ENCODE results near the gene MCEMP1. TPM values are rescaled to one million over a fixed set of nuclear protein-coding genes. Genes with fewer than 3 reads are reported as not detected.

Gene MCEMP1
- polyA plus RNA-seq, 1 donor from 2014 or later = not detected

GRCh38 chr19:7709932-7710460 is 33.1 kb downstream of the MCEMP1 start:
- Histone ChIP-seq H4K20me1 (ENCODE audit: insufficient read depth) (no peaks in the 10 kb centered on the region), H3K27ac (ENCODE audit: low read length) (no peak overlapping the region), H3F3A (ENCODE audit: insufficient read depth, low read length, poor library complexity, severe bottlenecking) (no peaks in the 10 kb centered on the region), H2AFZ (ENCODE audit: low read depth, low read length) (no peak overlapping the region), H3K36me3 (ENCODE audit: insufficient read depth, low read length) (no peaks in the 10 kb centered on the region), H3K9me2 (ENCODE audit: insufficient read depth, low read length) (no peaks in the 10 kb centered on the region), H3K79me2 (replicated peaks; ENCODE audit: insufficient read depth, low read length) (no peaks in the 10 kb centered on the region), H3K9ac (ENCODE audit: low read length) (no peak overlapping the region), H3K27me3 (ENCODE audit: insufficient read depth, low read depth, low read length) (no peaks in the 10 kb centered on the region), H3K4me3 (ENCODE audit: low read length) (no peak overlapping the region), H3K9me3 (ENCODE audit: low read length) (no peaks in the 10 kb centered on the region), H3K4me2 (ENCODE audit: low read length) (no peak overlapping the region)
- TF ChIP-seq EP300 (conservative IDR thresholded peaks at IDR 0.05; ENCODE audit: poor library complexity, severe bottlenecking) = no peak
- no peak for TF ChIP-seq TAF1 (IDR thresholded peaks at IDR 0.05; ENCODE audit: low read depth)
- TF ChIP-seq EZH2 (IDR thresholded peaks at IDR 0.05; ENCODE audit: borderline replicate concordance, insufficient read depth, low read length, poor library complexity, severe bottlenecking) = no peak
- TF ChIP-seq RAD21 (conservative IDR thresholded peaks at IDR 0.05) = no peak
- no peak for TF ChIP-seq POLR2AphosphoS5 (IDR thresholded peaks at IDR 0.05)
- TF ChIP-seq SMC3 (conservative IDR thresholded peaks at IDR 0.05; ENCODE audit: poor library complexity) = no peak
- TF ChIP-seq, protein P1, sequence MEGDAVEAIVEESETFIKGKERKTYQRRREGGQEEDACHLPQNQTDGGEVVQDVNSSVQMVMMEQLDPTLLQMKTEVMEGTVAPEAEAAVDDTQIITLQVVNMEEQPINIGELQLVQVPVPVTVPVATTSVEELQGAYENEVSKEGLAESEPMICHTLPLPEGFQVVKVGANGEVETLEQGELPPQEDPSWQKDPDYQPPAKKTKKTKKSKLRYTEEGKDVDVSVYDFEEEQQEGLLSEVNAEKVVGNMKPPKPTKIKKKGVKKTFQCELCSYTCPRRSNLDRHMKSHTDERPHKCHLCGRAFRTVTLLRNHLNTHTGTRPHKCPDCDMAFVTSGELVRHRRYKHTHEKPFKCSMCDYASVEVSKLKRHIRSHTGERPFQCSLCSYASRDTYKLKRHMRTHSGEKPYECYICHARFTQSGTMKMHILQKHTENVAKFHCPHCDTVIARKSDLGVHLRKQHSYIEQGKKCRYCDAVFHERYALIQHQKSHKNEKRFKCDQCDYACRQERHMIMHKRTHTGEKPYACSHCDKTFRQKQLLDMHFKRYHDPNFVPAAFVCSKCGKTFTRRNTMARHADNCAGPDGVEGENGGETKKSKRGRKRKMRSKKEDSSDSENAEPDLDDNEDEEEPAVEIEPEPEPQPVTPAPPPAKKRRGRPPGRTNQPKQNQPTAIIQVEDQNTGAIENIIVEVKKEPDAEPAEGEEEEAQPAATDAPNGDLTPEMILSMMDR (IDR thresholded peaks at IDR 0.05; ENCODE audit: poor library complexity, severe bottlenecking) = no peak
- no peak for TF ChIP-seq REST (IDR thresholded peaks at IDR 0.05; ENCODE audit: borderline replicate concordance)
- TF ChIP-seq MXI1 (conservative IDR thresholded peaks at IDR 0.05; ENCODE audit: poor library complexity, severe bottlenecking) = no peak

GRCh38 chr19:7710616-7711015 is 33.7 kb downstream of the MCEMP1 start:
- H3K27ac ChIP-seq (ENCODE audit: low read length) = no peak overlapping the region
- H3K27me3 ChIP-seq (ENCODE audit: insufficient read depth, low read depth, low read length) = no peaks in the 10 kb centered on the region
- H2AFZ ChIP-seq (ENCODE audit: low read depth, low read length) = no peak overlapping the region
- H3F3A ChIP-seq (ENCODE audit: insufficient read depth, low read length, poor library complexity, severe bottlenecking) = no peaks in the 10 kb centered on the region
- no peaks in the 10 kb centered on the region for H4K20me1 ChIP-seq (ENCODE audit: insufficient read depth)
- TF ChIP-seq REST (IDR thresholded peaks at IDR 0.05; ENCODE audit: borderline replicate concordance) (no peak), MXI1 (conservative IDR thresholded peaks at IDR 0.05; ENCODE audit: poor library complexity, severe bottlenecking) (no peak), EZH2 (IDR thresholded peaks at IDR 0.05; ENCODE audit: borderline replicate concordance, insufficient read depth, low read length, poor library complexity, severe bottlenecking) (no peak), POLR2AphosphoS5 (IDR thresholded peaks at IDR 0.05) (no peak), TAF1 (IDR thresholded peaks at IDR 0.05; ENCODE audit: low read depth) (no peak), RAD21 (conservative IDR thresholded peaks at IDR 0.05) (no peak)
- TF ChIP-seq, protein P1 (IDR thresholded peaks at IDR 0.05; ENCODE audit: poor library complexity, severe bottlenecking) = no peak
- no peaks in the 10 kb centered on the region for H3K79me2 ChIP-seq (replicated peaks; ENCODE audit: insufficient read depth, low read length)
- no peaks in the 10 kb centered on the region for H3K9me2 ChIP-seq (ENCODE audit: insufficient read depth, low read length)
- H3K9me3 ChIP-seq (ENCODE audit: low read length) = no peaks in the 10 kb centered on the region
- no peak overlapping the region for H3K4me2 ChIP-seq (ENCODE audit: low read length)
- H3K36me3 ChIP-seq (ENCODE audit: insufficient read depth, low read length) = no peaks in the 10 kb centered on the region
- H3K4me3 ChIP-seq (ENCODE audit: low read length) = no peak overlapping the region
- H3K9ac ChIP-seq (ENCODE audit: low read length) = no peak overlapping the region
